ENCODE measurements around the gene ZPLD1.

ZPLD1 gene

DNA sequence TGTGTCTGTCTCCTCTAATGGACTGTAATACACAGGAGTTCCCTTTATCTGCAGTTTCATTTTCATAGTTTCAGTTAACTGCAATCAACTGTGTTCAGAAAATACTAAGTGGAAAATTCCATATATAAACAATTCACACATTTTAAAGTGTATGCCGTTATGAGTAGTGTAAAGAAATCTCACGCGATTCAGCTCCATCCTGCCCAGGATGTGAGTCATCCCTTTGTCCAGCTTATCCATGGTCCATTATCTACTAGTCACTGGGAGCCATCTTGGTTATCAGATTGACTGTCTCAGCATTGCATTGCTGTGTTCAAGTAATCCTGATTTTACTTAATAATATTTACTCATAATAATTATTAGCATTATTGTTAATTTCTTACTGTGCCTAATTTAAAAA lies 14.5 kb downstream of the ZPLD1 start:
- H3K27me3 Mint-ChIP-seq, result peaks cover 3% of the 10 kb centered on the region
- H3K4me1 Mint-ChIP-seq, result no peaks in the 10 kb centered on the region
- no peaks in the 10 kb centered on the region for H3K36me3 Mint-ChIP-seq
- DNase-seq, result no peak
- no peak overlapping the region for H3K27ac Mint-ChIP-seq
- H3K4me3 Mint-ChIP-seq, result no peak overlapping the region
- CTCF ChIA-PET, result no interaction called here
- no peaks in the 10 kb centered on the region for H3K9me3 Mint-ChIP-seq

DNA sequence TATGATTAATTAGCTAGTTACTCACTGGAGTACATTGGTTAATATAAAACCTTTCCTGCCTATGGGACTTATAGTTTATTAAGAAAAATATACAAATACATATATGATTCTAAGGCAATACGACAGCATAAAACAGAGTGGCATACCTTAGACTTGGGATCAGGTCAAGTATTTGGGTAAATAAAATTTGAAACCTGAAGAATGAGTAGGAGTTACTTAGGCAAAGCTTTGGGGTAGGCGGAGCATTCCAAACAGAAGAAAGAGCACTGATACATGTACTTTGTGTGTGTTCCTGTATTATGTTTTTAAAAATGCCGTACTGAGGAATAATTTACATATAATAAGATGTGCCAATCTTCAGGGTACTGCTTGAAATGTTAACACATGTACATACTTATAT lies 15.1 kb downstream of the ZPLD1 start:
- CTCF ChIA-PET, result no interaction called here
- peaks cover 3% of the 10 kb centered on the region for H3K27me3 Mint-ChIP-seq
- H3K4me1 Mint-ChIP-seq, result no peaks in the 10 kb centered on the region
- no peak overlapping the region for H3K27ac Mint-ChIP-seq
- DNase-seq, result no peak
- no peak overlapping the region for H3K4me3 Mint-ChIP-seq
- H3K9me3 Mint-ChIP-seq, result no peaks in the 10 kb centered on the region
- H3K36me3 Mint-ChIP-seq, result no peaks in the 10 kb centered on the region

DNA sequence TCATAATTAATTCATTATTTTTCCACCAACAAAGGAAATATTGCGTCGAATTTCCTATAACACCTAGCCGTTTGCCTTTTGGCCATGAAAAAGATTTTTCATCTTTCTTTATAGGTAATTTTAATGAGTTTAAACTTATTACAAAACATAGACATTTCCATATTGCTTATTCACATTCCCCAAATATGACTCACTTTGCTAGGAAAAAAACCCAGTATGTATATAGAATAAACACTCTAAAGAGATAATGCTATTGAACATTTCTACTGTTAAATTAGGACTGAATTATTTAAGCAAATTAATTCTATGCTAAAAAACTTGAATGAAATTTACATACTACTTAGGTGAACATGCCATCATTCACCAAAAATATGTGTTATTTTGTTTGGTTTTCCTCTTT lies 16.2 kb downstream of the ZPLD1 start:
- Mint-ChIP-seq H3K36me3 (no peaks in the 10 kb centered on the region), H3K4me1 (no peaks in the 10 kb centered on the region)
- CTCF ChIA-PET, result no interaction called here

DNA sequence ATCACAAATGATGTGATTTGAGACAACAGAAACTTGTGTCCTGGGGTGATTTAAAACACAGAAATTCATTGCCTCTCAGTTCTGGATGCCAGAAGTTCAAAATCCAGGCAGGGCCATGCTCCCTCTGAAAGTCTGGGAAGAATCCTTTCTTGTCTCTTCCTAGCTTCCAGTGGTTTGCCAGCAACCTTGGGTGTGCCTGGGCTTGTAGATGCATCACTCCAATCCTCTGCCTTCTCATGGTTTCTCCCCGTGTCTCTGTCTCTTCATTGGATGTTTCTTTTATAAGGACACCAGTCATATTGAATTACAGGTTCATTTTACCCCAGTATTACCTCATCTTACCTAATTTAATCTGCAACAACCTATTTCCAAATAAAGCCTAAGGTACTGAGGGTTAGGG lies 16.7 kb downstream of the ZPLD1 start:
- H3K27me3 Mint-ChIP-seq, result peaks cover 3% of the 10 kb centered on the region
- DNase-seq, result no peak
- no peaks in the 10 kb centered on the region for H3K9me3 Mint-ChIP-seq
- no peaks in the 10 kb centered on the region for H3K4me1 Mint-ChIP-seq
- CTCF ChIA-PET, result no interaction called here
- no peak overlapping the region for H3K4me3 Mint-ChIP-seq
- no peak overlapping the region for H3K27ac Mint-ChIP-seq
- no peaks in the 10 kb centered on the region for H3K36me3 Mint-ChIP-seq

More for the DNA sequence above, 16.2 kb downstream of the ZPLD1 start:
- no peak for DNase-seq
- no peak overlapping the region for H3K27ac Mint-ChIP-seq
- peaks cover 3% of the 10 kb centered on the region for H3K27me3 Mint-ChIP-seq
- H3K9me3 Mint-ChIP-seq, result no peaks in the 10 kb centered on the region
- H3K4me3 Mint-ChIP-seq, result no peak overlapping the region

DNA sequence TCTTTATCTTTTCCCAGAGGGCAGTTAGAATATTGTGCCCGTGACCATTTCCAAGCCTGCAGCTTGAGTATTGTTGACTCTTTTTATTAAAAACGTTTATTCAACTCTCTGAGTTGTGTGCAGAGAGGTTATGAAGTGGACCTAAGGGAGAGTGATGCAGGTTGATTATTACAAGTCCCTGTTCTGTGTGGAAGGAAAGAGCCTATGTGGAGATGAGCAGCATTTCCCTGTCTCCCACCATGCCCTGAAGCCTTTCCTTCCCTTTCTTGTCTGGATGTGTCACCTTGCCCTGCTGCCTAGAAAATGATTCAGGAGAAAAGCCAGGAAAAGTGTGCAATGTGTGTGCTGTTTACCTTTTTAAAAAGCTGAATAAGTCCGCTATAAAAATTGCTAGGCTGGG lies 19.4 kb downstream of the ZPLD1 start:
- Mint-ChIP-seq H3K4me3 (no peak overlapping the region), H3K9me3 (no peaks in the 10 kb centered on the region), H3K27me3 (peaks cover 3% of the 10 kb centered on the region), H3K27ac (no peak overlapping the region), H3K36me3 (no peaks in the 10 kb centered on the region), H3K4me1 (no peaks in the 10 kb centered on the region)
- CTCF ChIA-PET, result no interaction called here
- no peak for DNase-seq

DNA sequence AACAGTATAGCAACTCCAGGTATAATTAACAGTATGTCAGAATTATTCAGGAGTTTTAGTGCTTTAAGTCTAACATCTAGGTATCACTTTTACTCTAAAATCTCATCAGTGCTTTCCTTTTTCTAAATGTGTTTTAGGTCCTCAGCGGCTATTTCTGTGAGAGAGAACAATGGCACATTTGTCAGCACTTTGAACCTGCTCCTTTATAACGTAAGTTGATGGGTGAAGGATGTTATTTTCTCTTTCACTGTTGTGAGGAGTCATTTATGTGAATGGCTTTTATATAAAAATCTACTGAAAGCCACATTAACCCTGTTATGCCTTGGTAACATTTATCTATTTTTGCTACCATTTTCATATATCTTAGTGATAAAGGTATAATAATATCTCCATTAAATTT lies 22.8 kb downstream of the ZPLD1 start:
- no peak overlapping the region for H3K4me3 Mint-ChIP-seq
- DNase-seq, result no peak
- no peaks in the 10 kb centered on the region for H3K27me3 Mint-ChIP-seq
- no peaks in the 10 kb centered on the region for H3K9me3 Mint-ChIP-seq
- CTCF ChIA-PET, result no interaction called here
- H3K36me3 Mint-ChIP-seq, result no peaks in the 10 kb centered on the region
- no peak overlapping the region for H3K27ac Mint-ChIP-seq
- no peaks in the 10 kb centered on the region for H3K4me1 Mint-ChIP-seq

DNA sequence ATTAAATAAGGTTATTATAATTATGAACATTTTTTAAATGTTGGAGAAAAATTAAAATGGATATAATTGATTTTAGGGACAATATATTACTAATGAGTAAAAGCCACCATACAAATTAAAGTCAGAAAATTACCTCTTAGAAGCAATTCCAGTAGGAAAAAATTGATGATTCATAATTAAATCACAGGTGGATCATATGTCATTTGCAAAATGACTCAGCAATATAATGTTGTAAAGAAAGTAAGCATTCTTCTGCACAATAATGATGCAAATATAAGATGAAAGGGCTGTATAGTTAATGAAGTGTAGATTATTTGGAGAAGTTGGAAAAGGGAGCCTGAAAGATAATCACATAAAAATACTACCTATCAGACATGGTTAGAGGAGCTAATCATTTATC lies 25.8 kb downstream of the ZPLD1 start:
- Mint-ChIP-seq H3K9me3 (no peaks in the 10 kb centered on the region), H3K27ac (no peak overlapping the region), H3K27me3 (peaks cover 2% of the 10 kb centered on the region), H3K4me1 (no peaks in the 10 kb centered on the region), H3K4me3 (no peak overlapping the region), H3K36me3 (no peaks in the 10 kb centered on the region)
- CTCF ChIA-PET, result no interaction called here
- no peak for DNase-seq

DNA sequence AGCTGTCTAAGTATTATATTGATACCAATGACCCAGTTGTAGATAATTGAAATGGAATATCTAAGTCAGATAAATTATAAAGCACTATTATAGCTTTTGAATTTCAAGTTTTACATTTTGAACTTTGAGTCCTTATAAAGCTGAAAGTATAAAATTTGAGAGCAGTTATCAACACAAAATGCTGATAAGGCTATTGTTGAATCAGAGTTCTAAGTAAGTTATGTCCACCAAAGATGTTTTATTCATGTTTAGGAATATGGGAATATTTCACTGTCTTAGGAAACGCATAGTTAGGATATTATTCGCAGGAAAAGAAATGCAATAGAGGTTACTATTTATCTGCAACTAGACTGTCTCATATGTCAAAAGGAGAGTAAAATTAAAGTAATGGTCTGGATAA lies 29.4 kb downstream of the ZPLD1 start:
- Mint-ChIP-seq H3K27me3 (peaks cover 6% of the 10 kb centered on the region), H3K9me3 (no peaks in the 10 kb centered on the region), H3K4me3 (no peak overlapping the region), H3K36me3 (no peaks in the 10 kb centered on the region), H3K27ac (no peak overlapping the region), H3K4me1 (no peaks in the 10 kb centered on the region)
- CTCF ChIA-PET, result no interaction called here
- no peak for DNase-seq

DNA sequence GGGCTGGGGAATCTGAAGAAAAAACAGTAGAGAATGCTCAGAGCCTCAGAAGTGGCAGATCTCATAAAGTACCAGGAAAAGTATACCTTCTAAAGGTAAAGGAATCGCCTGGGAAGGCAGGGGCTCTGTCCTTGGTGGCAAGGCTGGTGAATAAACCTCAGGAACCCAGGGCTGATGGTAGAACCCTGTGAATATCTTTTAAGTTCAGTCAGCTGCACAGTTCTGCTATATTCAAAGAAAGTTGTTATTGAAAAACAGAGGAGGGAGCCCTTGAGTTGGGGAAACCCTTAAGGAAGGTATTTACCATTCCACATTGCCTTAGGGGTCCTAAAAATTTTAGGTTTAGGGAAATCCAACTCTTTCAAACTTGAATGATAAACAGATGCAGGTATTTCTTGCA lies 31.2 kb downstream of the ZPLD1 start:
- DNase-seq, result no peak
- H3K9me3 Mint-ChIP-seq, result no peaks in the 10 kb centered on the region
- CTCF ChIA-PET, result no interaction called here
- no peak overlapping the region for H3K4me3 Mint-ChIP-seq
- no peaks in the 10 kb centered on the region for H3K36me3 Mint-ChIP-seq
- no peaks in the 10 kb centered on the region for H3K4me1 Mint-ChIP-seq
- H3K27ac Mint-ChIP-seq, result no peak overlapping the region
- peaks cover 6% of the 10 kb centered on the region for H3K27me3 Mint-ChIP-seq

DNA sequence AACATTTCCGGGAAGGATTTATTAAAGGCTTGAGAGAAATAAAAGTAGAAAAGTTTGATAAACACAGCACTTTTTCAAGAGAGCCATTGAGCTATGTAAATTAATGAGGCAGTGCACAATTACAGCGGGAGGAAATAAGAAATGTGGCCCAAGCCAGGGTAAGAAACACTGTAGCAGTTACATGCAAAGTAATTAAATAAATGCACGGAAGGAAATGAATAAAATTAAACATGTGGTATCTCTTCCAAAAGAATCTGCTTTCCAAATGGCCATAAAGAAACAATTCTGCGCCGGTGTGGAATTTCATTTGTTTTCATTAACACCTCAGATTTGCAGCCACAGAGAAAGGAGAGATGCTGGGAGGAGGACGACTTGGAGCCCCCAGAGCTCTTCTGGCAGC lies 35.3 kb downstream of the ZPLD1 start:
- Mint-ChIP-seq H3K4me3 (no peak overlapping the region), H3K27me3 (peaks cover 6% of the 10 kb centered on the region), H3K4me1 (no peaks in the 10 kb centered on the region), H3K36me3 (no peaks in the 10 kb centered on the region), H3K27ac (no peak overlapping the region), H3K9me3 (no peaks in the 10 kb centered on the region)
- no peak for DNase-seq
- CTCF ChIA-PET, result interaction anchor here (1.3 kb wide), 1 partner anchor 241 kb away, joined by 3 read pairs; no protein-coding TSS in a partner anchor

DNA sequence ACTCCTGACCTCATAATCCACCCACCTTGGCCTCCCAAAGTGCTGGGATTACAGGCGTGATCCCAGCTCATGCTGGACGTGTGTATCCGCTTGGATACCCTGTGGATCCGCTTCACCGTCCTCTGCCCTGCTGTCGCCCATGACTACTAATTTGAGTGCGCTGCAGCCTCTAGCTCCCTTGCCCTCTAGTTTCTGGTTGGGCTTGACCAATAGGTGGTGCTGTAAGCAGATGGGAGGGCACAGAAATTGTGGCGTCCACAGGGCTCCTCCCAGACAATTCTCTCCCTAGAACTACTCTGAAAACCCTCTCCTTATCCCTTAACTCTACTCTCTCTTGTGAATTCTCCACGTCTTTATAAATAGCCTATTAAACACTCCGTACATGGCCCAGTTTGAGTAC lies 36.2 kb downstream of the ZPLD1 start:
- CTCF ChIA-PET, result no interaction called here
- DNase-seq, result no peak
- no peaks in the 10 kb centered on the region for H3K9me3 Mint-ChIP-seq
- no peaks in the 10 kb centered on the region for H3K27me3 Mint-ChIP-seq
- H3K4me3 Mint-ChIP-seq, result no peak overlapping the region
- H3K27ac Mint-ChIP-seq, result no peak overlapping the region
- H3K4me1 Mint-ChIP-seq, result no peaks in the 10 kb centered on the region
- no peaks in the 10 kb centered on the region for H3K36me3 Mint-ChIP-seq

DNA sequence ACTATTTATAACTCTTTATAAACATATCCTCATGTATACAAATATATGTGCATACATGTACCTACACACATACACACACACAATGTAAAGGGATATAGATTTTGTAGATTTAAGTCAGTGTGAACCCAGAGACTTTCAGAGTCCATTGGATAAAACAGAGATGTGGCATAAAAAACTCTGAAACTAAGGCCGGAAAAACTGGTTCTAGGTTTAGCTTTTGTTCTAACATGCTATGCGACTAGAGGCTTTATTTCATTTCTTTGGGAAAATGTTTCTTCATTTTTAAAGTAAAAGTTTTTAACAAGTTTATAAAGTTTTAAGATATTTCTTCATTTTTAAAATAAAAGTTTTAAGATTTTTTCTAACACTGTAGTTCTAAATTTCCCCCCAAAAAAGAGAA lies 36.7 kb downstream of the ZPLD1 start:
- no peaks in the 10 kb centered on the region for H3K9me3 Mint-ChIP-seq
- CTCF ChIA-PET, result no interaction called here
- no peak for DNase-seq
- no peaks in the 10 kb centered on the region for H3K4me1 Mint-ChIP-seq
- H3K4me3 Mint-ChIP-seq, result no peak overlapping the region
- no peaks in the 10 kb centered on the region for H3K36me3 Mint-ChIP-seq
- no peak overlapping the region for H3K27ac Mint-ChIP-seq
- H3K27me3 Mint-ChIP-seq, result no peaks in the 10 kb centered on the region

DNA sequence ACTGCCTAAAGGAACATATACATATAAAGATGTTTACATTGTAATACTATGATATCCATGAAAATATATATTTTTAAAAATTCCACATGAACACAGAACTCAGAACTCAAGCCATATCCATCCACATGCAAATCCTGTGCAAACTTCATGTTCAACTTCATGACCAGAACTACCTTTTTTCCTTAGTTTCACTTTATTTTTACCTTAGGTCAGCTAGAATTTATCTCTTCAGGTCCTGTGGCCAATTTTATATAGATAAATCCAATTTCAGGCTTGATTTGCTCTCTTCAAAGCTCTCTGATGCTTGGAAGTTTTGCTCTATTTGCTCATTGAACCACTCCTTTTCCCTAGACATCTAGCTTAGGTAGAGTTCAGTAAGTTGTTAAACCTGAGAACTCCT lies 38.8 kb downstream of the ZPLD1 start:
- no peak for DNase-seq
- H3K4me1 Mint-ChIP-seq, result no peaks in the 10 kb centered on the region
- H3K4me3 Mint-ChIP-seq, result no peak overlapping the region
- no peaks in the 10 kb centered on the region for H3K9me3 Mint-ChIP-seq
- no peak overlapping the region for H3K27ac Mint-ChIP-seq
- no peaks in the 10 kb centered on the region for H3K36me3 Mint-ChIP-seq
- no peaks in the 10 kb centered on the region for H3K27me3 Mint-ChIP-seq
- CTCF ChIA-PET, result no interaction called here

DNA sequence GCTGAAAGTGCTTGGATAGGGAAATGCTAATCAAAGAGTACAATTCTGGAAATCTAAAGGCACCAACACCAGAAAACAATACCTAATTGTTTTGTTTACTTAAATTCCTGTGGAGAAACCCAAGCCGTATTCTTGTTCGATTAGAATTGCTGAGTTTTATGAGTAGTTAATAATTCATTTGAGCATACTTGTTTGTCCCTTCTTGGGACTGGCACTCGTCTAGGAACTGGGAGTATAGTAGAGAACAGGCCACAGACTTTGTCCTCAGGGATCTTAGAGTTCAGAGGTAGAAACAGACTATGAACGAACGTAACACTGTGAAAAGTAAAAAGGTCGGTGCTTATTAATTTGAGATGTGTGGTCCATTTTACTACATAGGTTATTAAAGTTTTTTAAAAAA lies 39.4 kb downstream of the ZPLD1 start:
- DNase-seq, result no peak
- CTCF ChIA-PET, result no interaction called here
- H3K36me3 Mint-ChIP-seq, result no peaks in the 10 kb centered on the region
- H3K9me3 Mint-ChIP-seq, result no peaks in the 10 kb centered on the region
- H3K27me3 Mint-ChIP-seq, result no peaks in the 10 kb centered on the region
- H3K4me3 Mint-ChIP-seq, result no peak overlapping the region
- no peak overlapping the region for H3K27ac Mint-ChIP-seq
- H3K4me1 Mint-ChIP-seq, result no peaks in the 10 kb centered on the region

DNA sequence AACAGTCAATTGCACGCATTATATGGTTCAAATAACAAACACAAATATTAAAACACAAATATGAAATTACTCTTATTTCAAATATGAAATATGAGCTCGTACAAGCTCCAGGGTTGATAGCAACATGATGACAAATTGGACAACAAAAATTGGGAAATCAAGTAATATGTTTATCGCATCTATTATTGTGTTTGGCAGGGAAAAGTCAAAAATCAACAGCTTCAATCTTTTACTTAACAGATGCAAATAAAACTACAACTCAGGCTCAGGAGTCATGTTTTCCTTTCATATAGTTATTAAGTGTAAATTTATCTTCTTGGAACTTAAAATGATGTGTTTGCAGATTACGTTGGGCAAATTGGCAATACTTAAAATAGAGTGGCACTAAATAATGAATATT lies 41.4 kb downstream of the ZPLD1 start:
- DNase-seq, result no peak
- Mint-ChIP-seq H3K4me3 (no peak overlapping the region), H3K9me3 (no peaks in the 10 kb centered on the region), H3K27ac (no peak overlapping the region), H3K36me3 (no peaks in the 10 kb centered on the region), H3K4me1 (no peaks in the 10 kb centered on the region), H3K27me3 (no peaks in the 10 kb centered on the region)
- CTCF ChIA-PET, result no interaction called here

DNA sequence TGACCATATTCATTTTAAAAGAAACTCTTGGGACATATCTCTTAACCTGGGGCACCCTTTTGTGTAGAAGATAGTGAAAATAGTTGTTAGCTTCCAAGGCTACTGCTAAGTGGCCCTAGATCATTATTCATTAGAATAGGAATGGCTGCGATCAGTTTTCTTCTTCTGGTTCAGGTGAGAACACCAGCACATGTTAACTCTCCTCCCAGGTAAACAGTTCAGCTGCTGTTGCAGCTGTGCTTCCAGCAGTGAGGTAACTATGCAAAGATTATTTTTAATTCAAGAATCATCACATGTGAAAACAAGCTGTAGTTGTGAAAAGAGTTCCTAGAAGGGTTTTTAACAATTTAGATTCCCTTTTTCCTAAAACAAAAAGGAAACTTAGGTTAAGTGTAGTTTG lies 43.3 kb downstream of the ZPLD1 start:
- no peak overlapping the region for H3K27ac Mint-ChIP-seq
- H3K27me3 Mint-ChIP-seq, result no peaks in the 10 kb centered on the region
- no peaks in the 10 kb centered on the region for H3K4me1 Mint-ChIP-seq
- H3K4me3 Mint-ChIP-seq, result no peak overlapping the region
- CTCF ChIA-PET, result interaction anchor here (0.6 to 1.0 kb wide), 2 partner anchors 58 to 1041 kb away, joined by 3 read pairs; no protein-coding TSS in a partner anchor
- H3K36me3 Mint-ChIP-seq, result no peaks in the 10 kb centered on the region
- H3K9me3 Mint-ChIP-seq, result no peaks in the 10 kb centered on the region
- DNase-seq, result no peak
